HepG2 (cell line): ENCODE data around the gene ZSCAN21.

Experiments used
- ADNP ChIP-seq: sonication (generic); formaldehyde crosslinking; IDR thresholded peaks from 2 replicates; pipeline ENCODE4 v1.4.0; 2020; ENCODE audit warnings: missing genetic modification reagents
- ASH2L ChIP-seq: fragments of 300-600, 200-600 bp; sonication (generic); IDR thresholded peaks from 2 replicates; pipeline ENCODE4 v1.7.0; 2017; ENCODE audit warnings: low read depth, mild to moderate bottlenecking, moderate library complexity, mixed read lengths, low read length; ENCODE audit not compliant: insufficient read length
- HES4 ChIP-seq: sonication (generic); formaldehyde crosslinking; IDR thresholded peaks from 2 replicates; pipeline ENCODE4 v1.9.0; 2021; ENCODE audit warnings: mild to moderate bottlenecking, missing genetic modification reagents, borderline replicate concordance
- JUNB ChIP-seq: sonication (generic); formaldehyde crosslinking; IDR thresholded peaks from 2 replicates; pipeline ENCODE4 v1.8.0; 2022; ENCODE audit warnings: missing genetic modification reagents, mild to moderate bottlenecking, borderline replicate concordance
- MEF2D ChIP-seq: sonication (generic); formaldehyde crosslinking; IDR thresholded peaks from 2 replicates; pipeline ENCODE4 v1.5.1; 2020; ENCODE audit warnings: mild to moderate bottlenecking, missing genetic modification reagents
- POLR2A ChIP-seq, 2 experiments: IDR thresholded peaks; 2 replicates each; pipeline ENCODE4 v1.6.1; 2011; ENCODE audit warnings: low read depth in 2 of 2, low read length in 2 of 2, mild to moderate bottlenecking in 1 of 2, moderate library complexity in 1 of 2; ENCODE audit not compliant: insufficient read depth in 1 of 2
- POLR2AphosphoS5 ChIP-seq: IDR thresholded peaks from 2 replicates; pipeline ENCODE4 v1.6.1; 2012; ENCODE audit warnings: low read depth, low read length
- PRMT3 ChIP-seq: sonication (generic); formaldehyde crosslinking; IDR thresholded peaks from 2 replicates; pipeline ENCODE4 v1.8.1; 2022; ENCODE audit warnings: low read depth, mild to moderate bottlenecking, moderate library complexity, missing genetic modification reagents, borderline replicate concordance
- ZNF607 ChIP-seq: sonication (generic); formaldehyde crosslinking; IDR thresholded peaks from 2 replicates; pipeline ENCODE4 v1.5.1; 2020; ENCODE audit warnings: missing genetic modification reagents, mild to moderate bottlenecking, borderline replicate concordance
- ZNF766 ChIP-seq: sonication (generic); formaldehyde crosslinking; IDR thresholded peaks from 2 replicates; pipeline ENCODE4 v1.5.0; 2020; ENCODE audit warnings: missing genetic modification reagents, borderline replicate concordance

GRCh38 chr7:100011516-100011915, 38.1 kb upstream of the ZSCAN21 start:
- TF ChIP-seq JUNB (CRISPR knock-in tag) (no peak), MEF2D (CRISPR knock-in tag) (no peak), HES4 (CRISPR knock-in tag) (no peak), PRMT3 (CRISPR knock-in tag) (no peak), POLR2AphosphoS5 (no peak), ZNF766 (CRISPR knock-in tag) (no peak), ZNF607 (CRISPR knock-in tag) (no peak), POLR2A (IDR thresholded peaks at IDR 0.05; ENCODE audit: insufficient read depth in 1 of 2, low read depth in 2 of 2, low read length in 2 of 2) (no peak), ADNP (no peak), ASH2L (no peak)
